ENCODE measurements around the gene PAK6. TPM values are rescaled to one million over a fixed set of nuclear protein-coding genes. Genes with fewer than 3 reads are reported as not detected.

PAK6 gene
- total and polyA plus RNA-seq, 9 of the 15 experiments (the other 6 are each of a cell fraction or from before 2014, with no cell fraction given) = 0.03 to 0.74 (median 0.16) TPM; not detected in 2

GRCh38 chr15:40323239-40323952, 84.5 kb downstream of the PAK6 start, which contains the start of gene INAFM2 (continued):
- TF ChIP-seq FOS (IDR thresholded peaks at IDR 0.05; ENCODE audit: extremely low read depth, insufficient read length) (no peak), ESRRA (IDR thresholded peaks at IDR 0.05; ENCODE audit: borderline replicate concordance, low read depth) (peak; percentile 29; the same call in 1 of the 2 replicates), ZHX1 (conservative IDR thresholded peaks at IDR 0.05; ENCODE audit: low read length) (0 out of 2 replicates have a peak, but pooled peaks have one; percentile 36), SLC30A9 (CRISPR knock-in tag; IDR thresholded peaks at IDR 0.05) (no peak), NFXL1 (CRISPR knock-in tag; IDR thresholded peaks at IDR 0.05) (no peak), RBM22 (IDR thresholded peaks at IDR 0.05; ENCODE audit: low read depth, low read length, poor library complexity, severe bottlenecking) (no peak), KAT2B (IDR thresholded peaks at IDR 0.05; ENCODE audit: low read depth, low read length) (no peak), PHF21A (IDR thresholded peaks at IDR 0.05; ENCODE audit: borderline replicate concordance, low read depth) (0 out of 2 replicates have a peak, but pooled peaks have one; percentile 56), ZNF282 (CRISPR knock-in tag; IDR thresholded peaks at IDR 0.05) (no peak), GTF3C2 (IDR thresholded peaks at IDR 0.05; ENCODE audit: borderline replicate concordance, extremely low read depth, insufficient read length) (no peak), HMGN3 (IDR thresholded peaks at IDR 0.05; ENCODE audit: borderline replicate concordance, extremely low read depth, insufficient read length, low read depth, low read length) (peak; percentile 65), HSF4 (CRISPR knock-in tag; IDR thresholded peaks at IDR 0.05; ENCODE audit: borderline replicate concordance) (no peak), HNRNPL (IDR thresholded peaks at IDR 0.05; ENCODE audit: low read depth, low read length) (no peak), JUN (IDR thresholded peaks at IDR 0.05; ENCODE audit: borderline replicate concordance, low read depth, low read length) (no peak), JUN (CRISPR knock-in tag; IDR thresholded peaks at IDR 0.05; ENCODE audit: borderline replicate concordance) (peak; percentile 81; the same call in 1 of the 2 replicates), PML (IDR thresholded peaks at IDR 0.05; ENCODE audit: low read length) (no peak), MCM3 (IDR thresholded peaks at IDR 0.05) (no peak), BCOR (IDR thresholded peaks at IDR 0.05) (peak; percentile 45; the same call in 1 of the 2 replicates), PKNOX1 (IDR thresholded peaks at IDR 0.05) (peak; percentile 85), MAFK (IDR thresholded peaks at IDR 0.05; ENCODE audit: low read length) (no peak), TSC22D4 (tag; IDR thresholded peaks at IDR 0.05) (no peak), DACH1 (IDR thresholded peaks at IDR 0.05; ENCODE audit: partially characterized antibody) (no peak), TEAD4 (IDR thresholded peaks at IDR 0.05; ENCODE audit: low read length) (no peak), TEAD4 (CRISPR knock-in tag; IDR thresholded peaks at IDR 0.05; ENCODE audit: borderline replicate concordance) (0 out of 2 replicates have a peak, but pooled peaks have one; percentile 60)

All from K562 (cell line).